Measurements from ENCODE around the gene ABCA6.

DNA sequence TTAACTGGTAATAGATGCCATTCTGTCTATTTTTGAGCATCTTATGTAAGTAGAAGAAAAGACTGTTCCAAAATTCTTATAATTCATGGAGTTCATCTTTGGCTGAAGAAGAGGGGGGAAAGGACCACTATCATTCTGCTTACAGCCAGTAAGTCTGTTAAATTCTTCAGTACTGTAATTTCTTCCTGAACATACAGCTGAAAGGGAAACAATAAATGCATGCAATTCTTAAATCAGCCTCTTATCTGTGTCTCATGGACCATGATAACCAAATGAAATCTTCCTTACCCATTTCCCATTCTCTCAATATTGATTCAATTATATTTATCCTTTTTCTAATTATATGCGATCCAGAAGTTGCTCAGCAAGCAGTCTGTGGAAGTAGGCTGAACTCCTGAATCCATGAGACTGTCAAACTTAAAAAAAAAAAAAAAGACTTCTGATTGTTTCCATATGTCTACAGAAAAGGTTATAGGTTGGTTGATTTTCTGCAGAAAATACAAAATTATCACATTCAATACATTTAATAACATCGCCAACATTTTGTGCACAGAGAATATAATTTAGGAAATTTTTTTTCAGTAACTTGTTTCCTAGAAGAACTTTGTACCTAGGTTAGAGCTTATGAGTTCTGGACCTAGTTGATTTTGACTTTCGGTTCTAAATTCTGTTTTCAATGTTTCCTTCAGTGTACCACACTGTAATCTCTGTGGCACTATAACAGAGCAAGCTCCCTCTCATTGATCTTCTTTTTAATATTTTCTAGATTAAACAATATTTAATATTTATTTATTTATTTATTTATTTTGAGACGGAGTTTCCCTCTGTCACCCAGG, 79.8 kb downstream of the ABCA6 start:
- TF ChIP-seq, protein P1, sequence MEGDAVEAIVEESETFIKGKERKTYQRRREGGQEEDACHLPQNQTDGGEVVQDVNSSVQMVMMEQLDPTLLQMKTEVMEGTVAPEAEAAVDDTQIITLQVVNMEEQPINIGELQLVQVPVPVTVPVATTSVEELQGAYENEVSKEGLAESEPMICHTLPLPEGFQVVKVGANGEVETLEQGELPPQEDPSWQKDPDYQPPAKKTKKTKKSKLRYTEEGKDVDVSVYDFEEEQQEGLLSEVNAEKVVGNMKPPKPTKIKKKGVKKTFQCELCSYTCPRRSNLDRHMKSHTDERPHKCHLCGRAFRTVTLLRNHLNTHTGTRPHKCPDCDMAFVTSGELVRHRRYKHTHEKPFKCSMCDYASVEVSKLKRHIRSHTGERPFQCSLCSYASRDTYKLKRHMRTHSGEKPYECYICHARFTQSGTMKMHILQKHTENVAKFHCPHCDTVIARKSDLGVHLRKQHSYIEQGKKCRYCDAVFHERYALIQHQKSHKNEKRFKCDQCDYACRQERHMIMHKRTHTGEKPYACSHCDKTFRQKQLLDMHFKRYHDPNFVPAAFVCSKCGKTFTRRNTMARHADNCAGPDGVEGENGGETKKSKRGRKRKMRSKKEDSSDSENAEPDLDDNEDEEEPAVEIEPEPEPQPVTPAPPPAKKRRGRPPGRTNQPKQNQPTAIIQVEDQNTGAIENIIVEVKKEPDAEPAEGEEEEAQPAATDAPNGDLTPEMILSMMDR (optimal IDR thresholded peaks at IDR 0.05 in 1 of 3, IDR thresholded peaks at IDR 0.05 in 1 of 3, conservative IDR thresholded peaks at IDR 0.05 in 1 of 3; ENCODE audit: extremely low read depth in 1 of 3, insufficient read depth in 2 of 3, low read length in 3 of 3): no peak
- TF ChIP-seq EZH2 (IDR thresholded peaks at IDR 0.05; ENCODE audit: low read length): no peak

All from keratinocyte (primary cell).